ENCODE data around the gene GAB3. TPM values are rescaled to one million over a fixed set of nuclear protein-coding genes. Genes with fewer than 3 reads are reported as not detected.
"Not testable (repeated sequence)": the region's sequence is repeated elsewhere in the genome, so short reads cannot be mapped to it uniquely, and the experiment has no call there.

GAB3 gene
- total RNA-seq, 1 donor from 2014 or later = 4.6 TPM

GRCh38 chrX:154721155-154721554 lies 29.7 kb downstream of the GAB3 start:
- DNase-seq (ENCODE audit: low spot score) = no peak

GRCh38 chrX:154720067-154720466 lies 30.8 kb downstream of the GAB3 start:
- no peak for DNase-seq (ENCODE audit: low spot score)

- no peak for DNase-seq (ENCODE audit: low spot score)
Measured at GRCh38 chrX:154719132-154719675, 31.7 kb downstream of the GAB3 start.

GRCh38 chrX:154718616-154719015 lies 32.3 kb downstream of the GAB3 start:
- no peak for DNase-seq (ENCODE audit: low spot score)

GRCh38 chrX:154717824-154718223 lies 33.1 kb downstream of the GAB3 start:
- no peak for DNase-seq (ENCODE audit: low spot score)

- DNase-seq (ENCODE audit: low spot score) = no peak
Measured at GRCh38 chrX:154715825-154716224, 35.1 kb downstream of the GAB3 start.

- DNase-seq (ENCODE audit: low spot score) = peak; percentile 55
Measured at GRCh38 chrX:154714925-154715324, 36.0 kb downstream of the GAB3 start.

- no peak for DNase-seq (ENCODE audit: low spot score)
Measured at GRCh38 chrX:154712781-154713740, 37.8 kb downstream of the GAB3 start.

GRCh38 chrX:154711264-154711663 lies 39.6 kb downstream of the GAB3 start:
- DNase-seq (ENCODE audit: low spot score) = no peak

GRCh38 chrX:154710309-154710708 lies 40.6 kb downstream of the GAB3 start:
- DNase-seq (ENCODE audit: low spot score) = no peak

- DNase-seq (ENCODE audit: low spot score) = no peak
Measured at GRCh38 chrX:154698630-154699248, 52.1 kb downstream of the GAB3 start.

- no peak for DNase-seq (ENCODE audit: low spot score)
Measured at GRCh38 chrX:154696676-154697045, 54.2 kb downstream of the GAB3 start.

GRCh38 chrX:154695911-154696675 lies 54.8 kb downstream of the GAB3 start:
- DNase-seq (ENCODE audit: low spot score) = no peak

- no peak for DNase-seq (ENCODE audit: low spot score)
Measured at GRCh38 chrX:154693394-154693793, 57.5 kb downstream of the GAB3 start.

GRCh38 chrX:154690438-154690837 lies 60.4 kb downstream of the GAB3 start:
- DNase-seq (ENCODE audit: low spot score) = not testable (repeated sequence)

GRCh38 chrX:154672084-154672483 lies 78.8 kb downstream of the GAB3 start:
- DNase-seq (ENCODE audit: low spot score) = not testable (repeated sequence)

GRCh38 chrX:154670848-154671247 lies 80.0 kb downstream of the GAB3 start:
- not testable (repeated sequence) for DNase-seq (ENCODE audit: low spot score)

GRCh38 chrX:154661899-154662298 lies 89.0 kb downstream of the GAB3 start:
- no peak for DNase-seq (ENCODE audit: low spot score)

GRCh38 chrX:154661170-154661569 lies 89.7 kb downstream of the GAB3 start:
- no peak for DNase-seq (ENCODE audit: low spot score)

- DNase-seq (ENCODE audit: low spot score) = no peak
Measured at GRCh38 chrX:154660541-154660940, 90.3 kb downstream of the GAB3 start.

GRCh38 chrX:154658957-154659356 lies 91.9 kb downstream of the GAB3 start:
- no peak for DNase-seq (ENCODE audit: low spot score)

GRCh38 chrX:154658187-154658586 lies 92.7 kb downstream of the GAB3 start:
- DNase-seq (ENCODE audit: low spot score) = no peak
